HG02642 (cell line): ENCODE measurements around the gene UQCR10.

Experiments used
- ATAC-seq: cut with Tn5 transposase; IDR thresholded peaks from one replicate; pipeline ENCODE4 v1.9.1; 2021; ENCODE audit warnings: mild to moderate bottlenecking; ENCODE audit not compliant: unreplicated experiment, poor library complexity

Gene UQCR10

DNA sequence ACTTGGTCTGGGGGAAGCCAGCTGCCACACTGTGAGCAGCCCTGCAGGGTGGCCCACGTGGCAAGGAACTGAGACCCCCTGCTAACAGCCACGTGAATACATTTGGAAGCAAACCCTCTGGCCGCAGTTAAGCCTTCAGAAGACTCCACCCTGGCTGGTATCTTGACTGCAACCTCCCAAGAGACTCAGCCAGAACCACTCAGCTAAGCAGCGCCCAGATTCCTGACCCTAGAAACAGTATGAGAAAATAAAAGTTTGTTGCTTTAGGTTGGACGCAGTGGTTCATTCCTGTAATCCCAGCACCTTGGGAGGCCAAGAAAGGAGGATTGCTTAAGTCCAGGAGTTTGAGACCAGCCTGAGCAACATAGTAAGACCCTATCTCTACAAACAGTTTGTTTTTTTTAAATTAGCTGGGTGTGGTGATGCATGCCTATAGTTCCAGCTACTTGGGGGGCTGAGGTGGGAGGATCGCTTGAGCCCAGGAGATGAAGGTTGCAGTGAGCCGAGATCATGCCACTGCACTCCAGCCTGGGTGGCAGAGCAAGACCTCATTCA is 9.0 kb upstream of the UQCR10 start:
- ATAC-seq = no peak

DNA sequence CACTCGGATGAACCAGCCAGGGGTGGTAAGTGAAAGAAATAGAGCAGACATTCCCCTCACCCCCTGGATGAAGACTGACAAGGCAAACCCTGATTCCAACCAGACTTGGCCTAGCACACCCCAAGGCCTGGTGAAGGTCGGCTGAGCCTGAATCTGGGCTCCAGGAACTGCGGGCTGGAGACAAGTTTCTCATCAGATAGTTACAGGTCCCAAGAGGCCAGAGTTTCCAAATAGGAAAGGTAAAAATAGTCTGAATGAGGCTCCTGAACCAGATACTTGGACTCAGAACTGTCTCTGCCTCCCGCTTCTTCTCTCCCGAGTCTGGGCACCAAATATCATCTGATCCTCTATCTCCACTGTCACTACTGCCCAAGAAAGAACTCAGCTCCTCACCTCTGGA is 8.2 kb upstream of the UQCR10 start:
- ATAC-seq = no peak

GRCh38 chr22:29762263-29762662 is 4.9 kb upstream of the UQCR10 start:
- ATAC-seq = no peak

GRCh38 chr22:29765905-29766631 is 1.1 kb upstream of the UQCR10 start:
- ATAC-seq = peak; percentile 6

DNA sequence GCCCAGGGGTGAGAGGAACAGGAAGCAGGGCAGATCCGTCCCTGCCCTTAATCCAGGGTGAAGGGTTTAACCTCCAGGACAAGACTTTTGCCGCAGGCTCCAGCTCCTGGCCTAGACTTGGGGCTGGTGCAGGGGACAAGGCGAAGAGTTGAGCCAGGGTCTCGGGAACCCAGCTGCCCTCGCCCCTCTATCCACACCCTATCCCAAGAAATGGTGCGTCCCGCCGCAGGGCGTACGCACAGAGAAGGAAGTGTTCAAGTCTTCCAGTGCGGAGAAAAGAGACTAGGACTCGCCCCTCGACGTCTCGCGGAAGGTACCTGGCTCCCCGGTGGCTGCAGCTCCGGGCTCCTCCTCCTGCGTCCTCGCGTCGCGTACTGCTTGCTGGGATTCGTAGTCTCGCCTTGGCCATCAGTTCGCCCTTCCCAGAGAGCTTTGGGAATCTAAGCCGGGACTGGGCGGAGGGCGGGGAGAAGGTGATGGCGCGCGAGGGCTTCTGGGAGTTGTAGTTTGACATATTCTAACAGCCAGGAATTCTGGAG is 468 bp upstream of the UQCR10 start, which contains the start of gene ZMAT5:
Gene ZMAT5 (minus strand): TSS at position 376 of the 539 bp plus-strand sequence. CDS start 18,463 bp downstream, outside the sequence.
- peak; percentile 93 for ATAC-seq

DNA sequence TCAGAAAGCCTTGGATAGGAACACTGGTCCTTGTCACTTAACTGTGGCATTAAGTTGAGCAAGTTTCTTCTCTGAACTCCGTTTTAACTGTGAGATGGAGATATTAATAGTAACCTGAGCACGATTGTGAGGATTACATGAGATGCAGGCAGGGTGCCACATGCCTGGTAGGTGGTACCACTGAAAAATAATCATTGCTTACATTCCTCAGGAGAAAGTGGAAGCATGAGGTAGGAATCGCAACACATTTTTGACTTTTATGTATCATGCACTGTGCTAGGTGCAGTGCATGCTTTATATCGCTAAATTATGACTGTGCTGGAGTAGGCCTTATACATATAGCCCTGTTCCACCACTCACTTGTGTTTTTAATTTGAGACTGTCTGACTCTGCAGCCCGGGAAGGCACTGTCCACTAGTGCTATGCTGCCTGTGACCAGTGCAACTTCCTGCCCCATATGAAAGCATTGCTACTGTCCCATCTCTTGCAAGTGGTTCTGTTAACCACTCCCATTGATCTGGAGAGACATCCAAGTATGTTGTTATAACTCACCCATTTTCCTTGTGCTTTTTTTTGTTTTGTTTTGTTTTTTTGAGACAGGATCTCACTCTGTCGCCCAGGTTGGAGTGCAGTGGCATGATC is 1.0 kb downstream of the UQCR10 start:
- no peak for ATAC-seq

DNA sequence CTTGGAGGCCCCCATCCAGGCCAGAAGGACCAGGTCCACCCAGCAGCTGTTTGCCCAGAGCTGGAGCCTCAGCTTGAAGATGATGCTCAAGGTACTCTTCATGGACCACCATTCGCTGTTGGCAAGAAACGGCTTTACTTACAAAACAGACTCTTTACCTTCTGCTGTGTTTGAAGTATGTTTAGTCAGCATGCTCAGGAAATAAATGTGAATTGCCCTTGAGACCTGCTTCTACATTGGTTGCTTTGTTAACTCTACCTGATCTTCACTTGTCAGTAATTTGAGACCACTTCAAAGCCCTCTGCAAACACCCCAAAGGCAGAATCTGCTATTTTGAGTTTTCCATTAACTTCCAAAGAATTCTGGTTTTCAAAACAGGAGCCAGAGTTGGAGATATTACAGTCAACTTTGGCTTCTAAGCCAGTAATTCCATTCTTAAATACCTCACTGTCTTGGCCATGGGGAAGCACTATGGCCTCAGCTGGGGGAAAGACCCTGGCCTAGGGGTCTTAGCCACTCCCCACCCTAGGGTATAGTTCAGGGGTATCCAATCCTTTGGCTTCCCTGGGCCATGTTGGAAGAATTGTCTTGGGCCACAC is 2.7 kb downstream of the UQCR10 start:
- no peak for ATAC-seq

- no peak for ATAC-seq
These were observed 5.0 kb downstream of the UQCR10 start for GRCh38 chr22:29772170-29772641.

GRCh38 chr22:29773233-29773632 is 6.1 kb downstream of the UQCR10 start:
- ATAC-seq = no peak

DNA sequence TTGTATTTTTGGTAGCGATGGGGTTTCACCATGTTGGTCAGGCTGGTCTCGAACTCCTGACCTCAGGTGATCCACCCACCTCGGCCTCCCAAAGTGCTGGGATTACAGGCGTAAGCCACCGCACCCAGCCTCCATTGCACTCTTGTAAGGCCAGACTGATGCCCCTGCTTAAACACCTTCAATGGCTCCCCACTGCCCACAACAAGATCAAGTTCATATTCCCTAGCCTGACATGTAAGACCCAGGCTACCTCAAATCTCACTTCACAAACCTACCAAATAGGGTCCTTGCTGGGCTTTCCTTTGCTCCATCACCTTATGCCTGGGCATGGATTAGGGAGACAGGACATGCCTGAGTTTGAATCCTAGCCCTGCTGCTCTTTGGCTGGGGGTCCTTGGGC is 13.1 kb downstream of the UQCR10 start:
- no peak for ATAC-seq

DNA sequence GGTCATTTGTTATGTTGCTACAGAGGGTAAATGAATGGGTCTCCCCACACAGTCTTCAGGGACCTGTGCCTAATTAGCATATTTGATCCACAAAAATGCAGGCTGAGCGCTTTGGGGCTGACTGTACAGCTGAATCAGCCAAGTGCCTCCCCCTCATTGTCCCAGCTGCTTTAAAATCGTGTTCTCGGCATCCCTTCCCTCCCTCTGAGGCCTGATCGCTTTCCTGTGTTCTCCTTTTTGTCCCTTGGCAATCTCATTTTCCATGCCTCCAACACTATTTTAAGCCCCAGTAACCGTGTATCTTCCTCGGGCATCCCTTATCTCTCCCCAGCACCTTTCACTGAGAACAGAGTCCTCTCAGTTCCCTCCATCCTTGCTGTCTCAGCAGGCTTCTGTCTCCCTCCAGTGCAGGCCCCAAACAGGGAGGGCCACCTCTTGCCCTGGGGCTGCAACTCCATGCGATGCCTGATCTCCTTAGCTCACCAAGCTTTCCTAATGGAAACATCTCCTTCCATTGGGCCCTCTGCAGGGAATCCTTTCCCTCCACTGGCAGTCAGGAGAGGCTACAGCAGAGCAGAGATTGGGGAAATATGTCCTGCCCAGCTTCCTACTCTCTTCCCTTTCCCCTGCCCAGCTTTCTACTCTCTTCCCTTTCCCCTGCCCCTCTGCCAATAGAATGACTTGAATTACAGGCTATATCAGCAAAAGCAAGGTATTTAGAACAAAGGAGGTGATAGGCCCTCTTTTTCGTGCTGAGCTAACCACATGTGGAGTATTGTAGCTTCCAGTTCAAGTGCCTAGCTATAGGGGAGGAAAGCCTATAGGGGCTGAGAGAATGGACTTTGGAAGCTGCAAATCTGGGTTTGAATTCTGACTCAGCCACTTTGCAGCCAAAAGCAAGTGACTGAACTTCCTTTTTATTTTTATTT is 13.8 kb downstream of the UQCR10 start:
- ATAC-seq = no peak

DNA sequence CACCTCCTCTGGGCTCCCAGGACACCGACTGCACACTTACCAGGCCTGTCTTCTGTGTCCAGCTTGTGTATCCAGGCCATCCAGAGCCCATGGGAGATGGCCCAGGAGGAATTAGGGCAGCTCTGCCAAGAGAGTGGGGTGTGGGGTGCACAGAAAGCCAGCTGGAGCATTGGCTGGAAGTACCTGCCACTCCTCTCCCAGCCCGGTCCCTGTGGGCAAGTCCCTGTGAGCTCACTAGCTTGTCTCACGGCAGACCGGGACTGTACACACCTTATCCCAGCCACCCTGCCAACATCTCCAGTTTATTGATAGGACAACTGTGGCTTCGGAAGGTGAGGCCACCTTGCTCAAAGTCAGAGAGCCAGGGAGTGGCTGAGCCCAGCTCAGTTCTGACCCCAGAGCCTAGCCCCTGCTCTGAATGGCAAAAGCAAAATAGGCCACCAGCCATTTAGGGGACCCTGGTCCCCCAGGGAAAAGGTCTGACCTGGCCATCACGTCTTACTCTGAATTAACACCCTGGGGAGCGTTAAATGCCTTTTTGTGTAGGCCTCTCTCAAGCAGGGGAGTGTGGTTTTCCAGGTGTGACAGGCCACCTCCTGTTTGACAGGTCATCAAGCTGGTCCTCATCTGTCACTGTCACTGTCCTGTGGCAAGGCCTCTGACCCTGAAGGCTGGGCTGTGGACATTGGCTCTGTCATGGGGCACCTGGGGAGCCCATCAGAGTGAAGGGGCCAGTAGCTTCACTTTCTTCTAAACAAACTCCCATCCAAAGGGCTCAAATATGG is 15.1 kb downstream of the UQCR10 start:
- ATAC-seq = no peak

- ATAC-seq = no peak
These were observed 17.5 kb downstream of the UQCR10 start for GRCh38 chr22:29784451-29785361.

GRCh38 chr22:29786031-29786430 is 18.9 kb downstream of the UQCR10 start:
- ATAC-seq = no peak

GRCh38 chr22:29787371-29787980 is 20.3 kb downstream of the UQCR10 start:
- no peak for ATAC-seq

GRCh38 chr22:29788339-29789279 is 21.4 kb downstream of the UQCR10 start:
- no peak for ATAC-seq

GRCh38 chr22:29790061-29790460 is 22.9 kb downstream of the UQCR10 start:
- no peak for ATAC-seq
